Hepatocyte (in vitro differentiated cells): ENCODE measurements around the gene RAP2B.

ENCODE experiments used
- EZH2 ChIP-seq: fragments of 200-600 bp; sonication (generic); IDR thresholded peaks from 2 replicates; pipeline ENCODE4 v1.6.1; 2016; ENCODE audit warnings: antibody characterized with exemption, mild to moderate bottlenecking, borderline replicate concordance
- EZH2phosphoT487 ChIP-seq: fragments of 200-600 bp; sonication (generic); IDR thresholded peaks from one replicate; pipeline ENCODE4 v1.6.1; 2018; ENCODE audit warnings: antibody characterized with exemption, mild to moderate bottlenecking, low read depth, moderate library complexity; ENCODE audit not compliant: unreplicated experiment, severe bottlenecking
- TF ChIP-seq, protein P1 (sequence below): fragments of 200-600 bp; sonication (generic); IDR thresholded peaks from 2 replicates; pipeline ENCODE4 v1.5.1; 2016; ENCODE audit warnings: antibody characterized with exemption, mild to moderate bottlenecking; ENCODE audit not compliant: poor library complexity

DNA sequence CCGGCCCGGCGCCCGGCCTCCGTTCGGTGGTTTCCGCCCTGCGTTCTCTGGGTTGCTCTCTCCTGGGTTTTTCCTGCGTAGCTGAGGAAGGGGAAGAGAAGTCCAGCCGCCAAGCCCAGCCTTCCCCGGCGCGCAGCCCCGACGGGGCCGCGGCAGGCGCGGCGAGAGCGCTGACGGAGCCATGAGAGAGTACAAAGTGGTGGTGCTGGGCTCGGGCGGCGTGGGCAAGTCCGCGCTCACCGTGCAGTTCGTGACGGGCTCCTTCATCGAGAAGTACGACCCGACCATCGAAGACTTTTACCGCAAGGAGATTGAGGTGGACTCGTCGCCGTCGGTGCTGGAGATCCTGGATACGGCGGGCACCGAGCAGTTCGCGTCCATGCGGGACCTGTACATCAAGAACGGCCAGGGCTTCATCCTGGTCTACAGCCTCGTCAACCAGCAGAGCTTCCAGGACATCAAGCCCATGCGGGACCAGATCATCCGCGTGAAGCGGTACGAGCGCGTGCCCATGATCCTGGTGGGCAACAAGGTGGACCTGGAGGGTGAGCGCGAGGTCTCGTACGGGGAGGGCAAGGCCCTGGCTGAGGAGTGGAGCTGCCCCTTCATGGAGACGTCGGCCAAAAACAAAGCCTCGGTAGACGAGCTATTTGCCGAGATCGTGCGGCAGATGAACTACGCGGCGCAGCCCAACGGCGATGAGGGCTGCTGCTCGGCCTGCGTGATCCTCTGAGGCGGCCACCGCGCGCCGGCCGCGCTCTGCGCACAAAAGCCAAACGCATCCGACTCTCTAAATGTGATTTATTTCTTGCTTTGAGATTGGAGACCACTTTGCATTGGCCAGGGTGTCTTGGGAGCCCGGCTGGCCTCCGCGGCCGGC, 727 bp downstream of the RAP2B start:
- TF ChIP-seq, protein P1, sequence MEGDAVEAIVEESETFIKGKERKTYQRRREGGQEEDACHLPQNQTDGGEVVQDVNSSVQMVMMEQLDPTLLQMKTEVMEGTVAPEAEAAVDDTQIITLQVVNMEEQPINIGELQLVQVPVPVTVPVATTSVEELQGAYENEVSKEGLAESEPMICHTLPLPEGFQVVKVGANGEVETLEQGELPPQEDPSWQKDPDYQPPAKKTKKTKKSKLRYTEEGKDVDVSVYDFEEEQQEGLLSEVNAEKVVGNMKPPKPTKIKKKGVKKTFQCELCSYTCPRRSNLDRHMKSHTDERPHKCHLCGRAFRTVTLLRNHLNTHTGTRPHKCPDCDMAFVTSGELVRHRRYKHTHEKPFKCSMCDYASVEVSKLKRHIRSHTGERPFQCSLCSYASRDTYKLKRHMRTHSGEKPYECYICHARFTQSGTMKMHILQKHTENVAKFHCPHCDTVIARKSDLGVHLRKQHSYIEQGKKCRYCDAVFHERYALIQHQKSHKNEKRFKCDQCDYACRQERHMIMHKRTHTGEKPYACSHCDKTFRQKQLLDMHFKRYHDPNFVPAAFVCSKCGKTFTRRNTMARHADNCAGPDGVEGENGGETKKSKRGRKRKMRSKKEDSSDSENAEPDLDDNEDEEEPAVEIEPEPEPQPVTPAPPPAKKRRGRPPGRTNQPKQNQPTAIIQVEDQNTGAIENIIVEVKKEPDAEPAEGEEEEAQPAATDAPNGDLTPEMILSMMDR, result no peak
- TF ChIP-seq EZH2phosphoT487 (no peak), EZH2 (no peak)
